ENCODE measurements around the gene PDCD11.

DNA sequence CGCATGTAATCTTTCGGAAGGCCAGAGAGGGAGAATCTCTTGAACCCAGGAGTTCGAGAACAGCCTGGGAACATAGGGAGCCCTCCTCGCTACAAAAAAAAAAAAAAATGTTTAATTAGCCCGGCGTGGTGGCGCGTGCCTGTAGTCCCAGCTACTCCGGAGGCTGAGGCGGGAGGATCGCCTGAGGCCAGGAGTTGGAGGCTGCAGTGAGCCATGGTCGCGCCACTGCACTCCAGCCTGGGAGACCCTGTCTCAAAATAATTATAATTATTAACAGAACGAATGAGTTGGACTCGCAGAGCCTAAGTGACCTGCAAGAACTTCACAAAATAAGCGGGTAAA lies 46.3 kb upstream of the PDCD11 start:
- TF ChIP-seq CTCF (IDR thresholded peaks at IDR 0.05; ENCODE audit: low read length) (no peak), EZH2 (IDR thresholded peaks at IDR 0.05; ENCODE audit: borderline replicate concordance, low read length) (no peak)
